HepG2 (cell line): ENCODE results near the gene TFPI. TPM values are rescaled to one million over a fixed set of nuclear protein-coding genes. Genes with fewer than 3 reads are reported as not detected.

ENCODE experiments used
- ATAC-seq: fragments of 200-7000 bp; cut with Tn5 transposase; 3 replicates; pipeline ENCODE4 v1.9.1; 2020; ENCODE audit warnings: mild to moderate bottlenecking, moderate library complexity
- BruUV-seq: library from RNA; stranded (reverse); fragments of 400-500 nt; replicated peaks from 2 replicates; lab custom pipeline; 2021; lab: Mats Ljungman, UMichigan
- CTCF ChIA-PET: fragments of 300-600 bp; formaldehyde crosslinking; extraction: SDS; loops from one replicate; lab custom pipeline; 2021; ENCODE audit warnings: low total read pairs, inconsistent platforms, low intra/inter-chr PET ratio; lab: Yijun Ruan, JAX
- POLR2A ChIA-PET: fragments of 350-600 bp; sonication (Branson Sonifier 250); formaldehyde crosslinking; loops from one replicate; lab custom pipeline; 2020; ENCODE audit warnings: antibody characterized with exemption, inconsistent platforms; lab: Yijun Ruan, JAX
- DNase-seq: peaks from one replicate; pipeline ENCODE4 v3.0.0-alpha.2; 2015; ENCODE audit warnings: low spot score
- FAIRE-seq: peaks from 3 replicates; lab custom pipeline; 2011; peaks lifted over from hg19 to GRCh38; lab: Jason Lieb, UNC
- H2AFZ ChIP-seq: one replicate; pipeline ENCODE4 v1.6.1; 2011; ENCODE audit warnings: low read length, inconsistent platforms
- H3K27ac ChIP-seq: fragments of 300-600 bp; 3 replicates; pipeline ENCODE4 v1.8.0; 2011; ENCODE audit warnings: mixed run types, mild to moderate bottlenecking, mixed read lengths, low read length, inconsistent platforms; ENCODE audit not compliant: insufficient read depth; ENCODE audit errors: extremely low read length
- H3K27me3 ChIP-seq, 2 experiments: fragments of 200-600 bp in 1 of 2; 2 replicates in 1 of 2; 3 replicates in 1 of 2; pipeline versions ENCODE4 v1.6.0 to v1.8.0; 2011; ENCODE audit warnings: low read length in 2 of 2, mild to moderate bottlenecking in 2 of 2, moderate library complexity in 2 of 2, inconsistent platforms in 1 of 2; ENCODE audit not compliant: insufficient read depth in 2 of 2, control insufficient read depth in 1 of 2
- H3K36me3 ChIP-seq, 2 experiments: fragments of 200-600 bp in 1 of 2; replicated peaks in 1 of 2; 2 replicates in 1 of 2; 3 replicates in 1 of 2; pipeline versions ENCODE4 v1.5.1 to v1.8.0; 2011; ENCODE audit warnings: low read length in 2 of 2, inconsistent platforms in 1 of 2; ENCODE audit not compliant: insufficient read depth in 2 of 2, control insufficient read depth in 1 of 2
- H3K4me1 ChIP-seq: 2 replicates; pipeline ENCODE4 v1.5.1; 2012; ENCODE audit warnings: low read length, inconsistent platforms; ENCODE audit not compliant: insufficient read depth
- H3K4me2 ChIP-seq: 2 replicates; pipeline ENCODE4 v1.6.0; 2011; ENCODE audit warnings: low read depth, low read length, inconsistent platforms
- H3K4me3 ChIP-seq, 3 experiments: fragments of 200-600 bp in 1 of 3; sonication (generic), shearing (Covaris generic) in 1 of 3; replicated peaks in 1 of 3; 2 replicates each; pipeline ENCODE4 v1.5.1; 2011 to 2016; ENCODE audit warnings: low read length in 3 of 3, inconsistent platforms in 2 of 3, low read depth in 2 of 3, mild to moderate bottlenecking in 2 of 3, control low read depth in 1 of 3, mixed read lengths in 1 of 3; ENCODE audit not compliant: insufficient read depth in 1 of 3
- H3K79me2 ChIP-seq: one replicate; pipeline ENCODE4 v1.6.1; 2011; ENCODE audit warnings: low read length, inconsistent platforms; ENCODE audit not compliant: insufficient read depth
- H3K9ac ChIP-seq: 2 replicates; pipeline ENCODE4 v1.6.0; 2011; ENCODE audit warnings: mild to moderate bottlenecking, low read depth, low read length, inconsistent platforms; ENCODE audit not compliant: insufficient read depth
- H3K9me3 ChIP-seq: 2 replicates; pipeline ENCODE4 v1.5.1; 2012; ENCODE audit warnings: mild to moderate bottlenecking, low read length
- H4K20me1 ChIP-seq: 2 replicates; pipeline ENCODE4 v1.6.0; 2011; ENCODE audit warnings: inconsistent platforms, mild to moderate bottlenecking, low read length, moderate library complexity; ENCODE audit not compliant: insufficient read depth
- ELK4 ChIP-seq: sonication (generic); formaldehyde crosslinking; IDR thresholded peaks from 2 replicates; pipeline ENCODE4 v1.9.0; 2021; ENCODE audit warnings: missing genetic modification reagents, borderline replicate concordance
- MAFK ChIP-seq, 2 experiments: IDR thresholded peaks in 1 of 2; conservative IDR thresholded peaks in 1 of 2; 2 replicates each; pipeline ENCODE4 v1.6.1; 2011; ENCODE audit warnings: improper control_type of control experiment in 2 of 2, low read length in 2 of 2
- PHF8 ChIP-seq: sonication (generic); formaldehyde crosslinking; IDR thresholded peaks from 2 replicates; pipeline ENCODE4 v1.5.0; 2020; ENCODE audit warnings: missing genetic modification reagents
- PITX1 ChIP-seq: sonication (generic); formaldehyde crosslinking; IDR thresholded peaks from 2 replicates; pipeline ENCODE4 v1.5.1; 2020; ENCODE audit warnings: mild to moderate bottlenecking, missing genetic modification reagents
- ZBTB1 ChIP-seq: sonication (generic); formaldehyde crosslinking; IDR thresholded peaks from 2 replicates; pipeline ENCODE4 v1.4.0; 2020; ENCODE audit warnings: missing genetic modification reagents, borderline replicate concordance
- ZNF205 ChIP-seq: IDR thresholded peaks from 2 replicates; pipeline ENCODE4 v1.6.1; 2018; ENCODE audit warnings: missing biosample characterization, missing genetic modification reagents
- ZZZ3 ChIP-seq: sonication (generic); formaldehyde crosslinking; IDR thresholded peaks from 2 replicates; pipeline ENCODE4 v1.4.0; 2020; ENCODE audit warnings: missing genetic modification reagents, mild to moderate bottlenecking, borderline replicate concordance
- WGBS: methylation state at CpG from one replicate; pipeline ENCODE4 v1.1.6; 2017; ENCODE audit warnings: low lambda C conversion rate; 5-methylcytosine and 5-hydroxymethylcytosine counted together
- in situ Hi-C: cut with HindIII; loops from 2 replicates; pipeline ENCODE4 v1.10.0; 2017; ENCODE audit warnings: low pct_unique_long_range_greater_than_20kb; ENCODE audit not compliant: extremely low pct_ligation_motif_present
- intact Hi-C: fragments of 100-400 bp; cut with micrococcal nuclease; formaldehyde crosslinking; loops from one replicate; pipeline ENCODE4 v1.10.0; 2022; ENCODE audit not compliant: unreplicated experiment
- polyA plus RNA-seq, 8 experiments: library from polyadenylated mRNA; depleted of rRNA in 3 of 8; stranded (reverse) in 7 of 8; unstranded in 1 of 8; fragments of >200 nt; fragmentation: Illumina TruSeq in 4 of 8; extraction: Trizol in 4 of 8; gene quantifications; 2 replicates each; pipeline versions ENCODE4 v1.2.1 to v1.2.3, GENCODE V29; 2011 to 2016; ENCODE audit warnings: low read depth in 4 of 8, missing spikeins in 1 of 8, mixed read lengths in 1 of 8; ENCODE audit not compliant: insufficient read depth in 1 of 8
- total RNA-seq, 5 experiments: library from RNA; depleted of rRNA; stranded (reverse); fragments of >200 nt; fragmentation: Illumina TruSeq; extraction: Trizol; gene quantifications; 2 replicates each; pipeline ENCODE4 v1.2.3, GENCODE V29; 2016; ENCODE audit warnings: low read depth in 1 of 5
- TF ChIP-seq, protein P1 (sequence below): sonication (generic); formaldehyde crosslinking; IDR thresholded peaks from 2 replicates; pipeline ENCODE4 v1.5.0; 2020; ENCODE audit warnings: missing genetic modification reagents

TFPI gene
- total and polyA plus RNA-seq, 2 of the 13 experiments (the other 11 are each of a cell fraction or from before 2014, with no cell fraction given): 301 to 436 TPM

DNA sequence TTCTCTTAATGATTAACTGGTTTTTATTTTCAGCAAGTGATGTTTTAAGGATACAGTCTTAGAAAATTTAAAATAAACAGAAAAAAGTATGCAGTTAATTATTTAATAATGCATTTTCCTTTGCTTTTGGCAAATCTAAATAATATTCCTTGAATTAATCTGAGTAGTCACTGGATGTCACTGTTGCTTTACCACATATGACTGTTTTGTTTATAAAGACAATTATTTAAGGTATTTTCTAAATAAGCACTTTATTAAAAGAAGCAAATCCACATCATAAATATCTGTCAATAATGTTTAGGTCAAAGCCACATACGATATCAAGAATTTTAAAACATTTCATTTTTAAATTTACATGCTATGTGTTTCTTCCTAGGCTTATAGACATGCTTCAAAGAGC, 40.6 kb upstream of the TFPI start (continued):
- no peak for TF ChIP-seq ELK4
- TF ChIP-seq ZBTB1 (CRISPR knock-in tag): no peak
- TF ChIP-seq ZNF205 (CRISPR knock-in tag): no peak
- no peak for TF ChIP-seq MAFK (conservative IDR thresholded peaks at IDR 0.05 in 1 of 2, IDR thresholded peaks at IDR 0.05 in 1 of 2; ENCODE audit: low read length in 2 of 2)

DNA sequence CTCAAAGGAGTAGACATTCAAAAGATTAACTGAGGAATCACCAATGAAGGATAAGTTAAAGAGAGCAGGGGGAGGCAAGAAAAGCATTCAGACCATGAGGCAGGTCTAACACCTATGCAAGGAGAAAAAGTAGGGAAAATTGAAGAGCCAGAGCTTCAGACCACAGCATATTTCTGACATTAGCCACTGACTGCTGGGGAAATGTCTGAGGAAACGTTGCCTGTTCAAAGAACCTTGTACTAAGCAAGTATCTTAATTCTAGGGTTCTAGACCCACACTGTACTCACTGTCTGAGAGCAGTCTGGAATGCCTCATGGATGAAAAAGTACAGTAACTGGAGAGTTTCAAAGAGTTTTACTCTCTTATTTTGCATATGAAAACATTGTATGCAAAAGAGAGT, 39.5 kb upstream of the TFPI start:
- Histone ChIP-seq H3K4me1 (no peaks in the 10 kb centered on the region), H3K27ac (no peak overlapping the region), H2AFZ (no peak overlapping the region), H3K9ac (no peak overlapping the region), H3K27me3 (no peaks in the 10 kb centered on the region), H3K36me3 (no peaks in the 10 kb centered on the region), H4K20me1 (no peaks in the 10 kb centered on the region), H3K79me2 (no peaks in the 10 kb centered on the region), H3K4me2 (no peak overlapping the region), H3K9me3 (no peaks in the 10 kb centered on the region), H3K4me3 (no peak overlapping the region)
- TF ChIP-seq, protein P1, sequence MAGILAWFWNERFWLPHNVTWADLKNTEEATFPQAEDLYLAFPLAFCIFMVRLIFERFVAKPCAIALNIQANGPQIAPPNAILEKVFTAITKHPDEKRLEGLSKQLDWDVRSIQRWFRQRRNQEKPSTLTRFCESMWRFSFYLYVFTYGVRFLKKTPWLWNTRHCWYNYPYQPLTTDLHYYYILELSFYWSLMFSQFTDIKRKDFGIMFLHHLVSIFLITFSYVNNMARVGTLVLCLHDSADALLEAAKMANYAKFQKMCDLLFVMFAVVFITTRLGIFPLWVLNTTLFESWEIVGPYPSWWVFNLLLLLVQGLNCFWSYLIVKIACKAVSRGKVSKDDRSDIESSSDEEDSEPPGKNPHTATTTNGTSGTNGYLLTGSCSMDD (CRISPR knock-in tag): no peak
- no peak for TF ChIP-seq PITX1
- TF ChIP-seq PHF8 (CRISPR knock-in tag): no peak
- TF ChIP-seq ZZZ3: no peak
- POLR2A ChIA-PET: no interaction called here
- in situ Hi-C loops (loop anchor here (25.0 kb wide), 2 partner anchors 731 to 919 kb away; no protein-coding TSS in a partner anchor), intact Hi-C loops (no loop called here)
- 0% methylated on average over 1 of the region's 1 CpG for WGBS
- FAIRE-seq (no peak), DNase-seq (no peak), ATAC-seq (no peak)
- CTCF ChIA-PET: no interaction called here
- BruUV-seq: no TSS peak
